AG10803 (cell line): ENCODE data around the gene TCF23.

Experiments used
- DNase-seq: peaks from one replicate; pipeline ENCODE4 v3.0.0; 2010; ENCODE audit warnings: low read depth
- H3K4me3 ChIP-seq: 2 replicates; pipeline ENCODE4 v1.5.1; 2011; ENCODE audit warnings: mild to moderate bottlenecking, low read length, control low read depth
- TF ChIP-seq, protein P1 (sequence below): conservative IDR thresholded peaks from 2 replicates; pipeline ENCODE4 v1.5.1; 2011; ENCODE audit warnings: mild to moderate bottlenecking, low read length, control low read depth, inconsistent platforms

The TCF23 gene

DNA sequence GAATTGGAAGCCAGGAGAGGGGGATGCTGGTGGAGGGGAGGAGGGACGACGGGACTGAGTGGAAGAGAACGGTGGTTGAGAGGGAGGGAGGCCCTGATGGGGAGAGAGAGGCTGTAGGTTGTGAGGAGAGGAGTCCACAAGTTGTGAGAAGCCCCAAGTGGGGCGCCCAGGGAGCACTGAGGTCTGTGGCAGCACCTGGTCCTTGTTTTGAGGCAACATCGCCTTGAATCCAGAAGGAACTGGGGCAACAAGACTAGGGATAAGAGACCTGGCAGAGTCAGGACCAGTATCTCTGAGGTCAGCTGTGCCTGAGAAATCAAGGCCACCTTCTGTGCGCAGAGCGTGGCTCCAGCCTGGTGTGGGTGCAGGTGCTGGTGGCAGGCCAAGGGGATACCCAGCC lies 10.7 kb upstream of the TCF23 start:
- H3K4me3 ChIP-seq = no peak overlapping the region
- TF ChIP-seq, protein P1, sequence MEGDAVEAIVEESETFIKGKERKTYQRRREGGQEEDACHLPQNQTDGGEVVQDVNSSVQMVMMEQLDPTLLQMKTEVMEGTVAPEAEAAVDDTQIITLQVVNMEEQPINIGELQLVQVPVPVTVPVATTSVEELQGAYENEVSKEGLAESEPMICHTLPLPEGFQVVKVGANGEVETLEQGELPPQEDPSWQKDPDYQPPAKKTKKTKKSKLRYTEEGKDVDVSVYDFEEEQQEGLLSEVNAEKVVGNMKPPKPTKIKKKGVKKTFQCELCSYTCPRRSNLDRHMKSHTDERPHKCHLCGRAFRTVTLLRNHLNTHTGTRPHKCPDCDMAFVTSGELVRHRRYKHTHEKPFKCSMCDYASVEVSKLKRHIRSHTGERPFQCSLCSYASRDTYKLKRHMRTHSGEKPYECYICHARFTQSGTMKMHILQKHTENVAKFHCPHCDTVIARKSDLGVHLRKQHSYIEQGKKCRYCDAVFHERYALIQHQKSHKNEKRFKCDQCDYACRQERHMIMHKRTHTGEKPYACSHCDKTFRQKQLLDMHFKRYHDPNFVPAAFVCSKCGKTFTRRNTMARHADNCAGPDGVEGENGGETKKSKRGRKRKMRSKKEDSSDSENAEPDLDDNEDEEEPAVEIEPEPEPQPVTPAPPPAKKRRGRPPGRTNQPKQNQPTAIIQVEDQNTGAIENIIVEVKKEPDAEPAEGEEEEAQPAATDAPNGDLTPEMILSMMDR = no peak
- DNase-seq = no peak

GRCh38 chr2:27139310-27139709 lies 9.5 kb upstream of the TCF23 start, which contains the start of gene PRR30:
Gene PRR30 (minus strand): TSS chr2:27139410. CDS start chr2:27138329, 1,081 bp downstream.
- DNase-seq = no peak
- TF ChIP-seq, protein P1 = no peak
- H3K4me3 ChIP-seq = no peak within 1 kb of the TSS

DNA sequence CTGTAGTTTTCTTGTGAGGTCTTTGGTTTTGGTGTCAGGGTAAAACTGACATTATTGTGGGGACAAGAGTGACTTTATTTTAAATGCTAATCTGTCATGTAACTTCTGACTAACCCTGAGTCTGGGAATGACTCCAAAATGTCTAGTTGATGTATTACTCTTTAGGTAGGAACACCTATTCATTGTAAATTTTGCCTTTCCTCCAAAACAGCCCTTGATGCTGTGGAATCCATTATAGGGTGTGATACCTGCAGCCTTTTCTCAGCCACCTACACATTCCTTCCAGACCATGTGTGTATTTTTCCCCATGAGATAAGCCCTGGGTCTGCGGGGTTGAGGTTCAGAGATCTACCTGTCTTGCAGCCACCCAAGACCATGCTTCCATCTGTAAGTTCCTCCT lies 5.5 kb upstream of the TCF23 start:
- DNase-seq = no peak
- TF ChIP-seq, protein P1 = no peak

DNA sequence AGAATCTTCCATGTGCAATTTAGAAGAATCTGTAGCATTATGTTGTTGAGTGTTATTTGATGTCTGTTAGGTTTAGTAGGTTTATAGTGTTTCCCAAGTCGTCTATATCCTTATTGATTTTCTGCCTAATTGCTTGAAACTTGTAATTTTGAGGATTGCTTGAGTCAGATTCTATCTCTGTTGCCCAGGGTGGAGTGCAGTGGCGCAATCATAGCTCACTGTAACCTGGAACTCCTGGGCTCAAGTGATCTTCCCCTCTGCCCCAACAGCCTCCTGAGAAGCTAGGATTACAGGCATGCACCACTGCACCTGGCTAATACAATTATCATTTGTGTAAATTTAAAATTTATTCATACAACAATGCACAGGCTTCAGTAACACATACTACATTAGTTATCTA lies 3.1 kb upstream of the TCF23 start:
- DNase-seq = no peak
- TF ChIP-seq, protein P1 = no peak

More for the DNA sequence above, 5.5 kb upstream of the TCF23 start:
- no peak overlapping the region for H3K4me3 ChIP-seq

GRCh38 chr2:27147935-27148334 lies 869 bp upstream of the TCF23 start:
- no peak for DNase-seq
- TF ChIP-seq, protein P1 = no peak
- H3K4me3 ChIP-seq = no peak overlapping the region

More for the DNA sequence above, 3.1 kb upstream of the TCF23 start:
- no peak overlapping the region for H3K4me3 ChIP-seq

DNA sequence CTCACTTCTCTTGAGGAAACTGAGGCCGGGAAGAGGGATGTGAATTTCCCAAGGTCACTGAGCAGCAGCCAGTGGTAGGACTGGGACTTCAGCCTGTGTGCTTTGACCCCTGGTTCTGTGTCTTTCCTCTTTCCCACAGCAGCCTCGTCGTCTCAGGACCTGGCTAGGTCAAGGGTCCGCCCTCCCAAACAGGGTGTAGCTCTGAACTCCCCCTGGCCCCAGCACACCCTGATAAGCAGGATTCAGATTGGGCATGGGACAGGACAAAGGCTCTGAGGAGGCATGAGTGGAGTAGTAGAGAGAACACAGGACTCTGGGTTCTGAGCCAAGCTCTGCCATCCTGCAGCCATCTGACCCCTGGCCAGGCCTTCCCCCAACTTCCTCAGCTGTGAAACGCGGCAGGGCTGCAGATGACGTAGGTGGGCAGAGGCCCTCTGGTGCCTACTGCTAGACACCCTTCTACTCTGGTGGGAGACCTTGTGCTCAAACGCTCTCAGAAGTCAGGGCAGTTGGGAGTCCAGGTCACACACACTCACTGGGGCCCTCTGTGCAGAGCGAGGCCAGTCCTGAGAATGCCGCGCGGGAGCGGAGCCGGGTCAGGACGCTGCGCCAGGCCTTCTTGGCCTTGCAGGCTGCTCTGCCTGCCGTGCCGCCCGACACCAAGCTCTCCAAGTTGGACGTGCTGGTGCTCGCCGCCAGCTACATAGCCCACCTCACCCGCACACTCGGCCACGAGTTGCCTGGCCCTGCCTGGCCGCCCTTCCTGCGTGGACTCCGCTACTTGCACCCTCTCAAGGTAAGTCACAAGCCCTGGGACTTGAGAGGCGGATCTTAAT lies 984 bp downstream of the TCF23 start:
- no peak overlapping the region for H3K4me3 ChIP-seq
- TF ChIP-seq, protein P1 = no peak
- DNase-seq = no peak

DNA sequence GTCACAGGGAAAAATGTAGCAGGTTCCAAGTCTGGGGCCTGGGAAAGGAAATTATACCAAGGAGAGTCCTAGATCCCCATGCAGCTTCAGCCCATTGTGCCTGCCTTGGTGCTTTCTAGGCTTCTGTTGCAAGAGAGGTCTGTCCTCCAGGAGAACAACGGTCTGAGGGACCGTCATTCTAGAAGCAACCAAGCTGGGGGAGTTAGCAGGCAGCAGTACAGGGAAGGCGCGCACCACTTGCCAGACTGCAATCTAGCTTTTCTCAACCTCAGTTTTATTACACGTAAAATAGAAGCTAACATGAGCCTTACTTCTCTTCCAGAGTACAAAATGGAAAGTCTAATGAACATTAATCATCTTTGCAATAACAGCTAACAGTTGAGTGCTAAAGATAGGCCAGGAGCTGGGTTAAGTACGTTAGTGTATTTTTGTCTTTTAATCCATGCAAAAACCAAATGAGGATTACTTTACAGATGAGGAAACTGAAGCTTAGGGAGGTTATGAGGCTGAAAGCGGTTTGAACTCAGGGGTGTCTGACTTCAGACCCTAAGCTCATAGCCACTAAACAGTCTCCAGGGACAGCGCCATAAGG lies 1.9 kb downstream of the TCF23 start:
- no peak for DNase-seq
- H3K4me3 ChIP-seq = no peak overlapping the region
- TF ChIP-seq, protein P1 = no peak
